ENCODE data around the gene PLAC9.

DNA sequence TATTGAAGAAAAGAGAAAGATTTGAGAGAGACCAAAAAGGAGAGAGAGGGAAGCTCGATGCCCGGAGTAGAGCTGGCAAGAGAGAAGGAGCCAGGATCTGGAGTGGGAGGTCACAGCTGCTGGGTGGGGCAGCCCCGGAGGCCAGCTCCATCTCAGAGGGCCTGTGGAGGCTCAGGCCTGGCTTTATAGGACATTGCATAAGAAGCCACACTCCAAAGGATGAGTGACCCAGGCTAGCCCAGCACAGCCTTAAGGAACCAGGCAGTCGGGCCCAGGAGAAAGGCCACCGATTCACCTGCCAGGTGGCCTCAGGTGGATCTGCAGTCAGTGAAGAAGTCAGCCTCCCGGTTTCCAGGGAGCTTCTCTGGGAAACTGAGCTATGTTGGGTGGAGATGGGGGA lies 676 bp downstream of the PLAC9 start:
- TF ChIP-seq POLR2A (IDR thresholded peaks at IDR 0.05; ENCODE audit: low read depth, low read length) (no peak), TAF1 (IDR thresholded peaks at IDR 0.05; ENCODE audit: borderline replicate concordance, low read depth, low read length) (no peak), POLR2AphosphoS5 (IDR thresholded peaks at IDR 0.05; ENCODE audit: low read depth, low read length) (no peak)
